GM23338 (cell line): ENCODE results near the gene PTCHD1. TPM values are rescaled to one million over a fixed set of nuclear protein-coding genes. Genes with fewer than 3 reads are reported as not detected.

Source experiments
- ATAC-seq: fragments of 200-7000 bp; cut with Tn5 transposase; 3 replicates; pipeline ENCODE4 v1.9.1; 2020
- DNase-seq: peaks from one replicate; pipeline ENCODE4 v3.0.0-alpha.2; 2015; ENCODE audit warnings: low spot score
- H2AFZ ChIP-seq: fragments of 200-600 bp; sonication (generic); 2 replicates; pipeline ENCODE4 v1.8.0; 2016; ENCODE audit warnings: antibody characterized with exemption, mild to moderate bottlenecking, moderate library complexity
- H3F3A ChIP-seq: fragments of 200-600 bp; sonication (generic); replicated peaks from 2 replicates; pipeline ENCODE4 v1.8.0; 2017; ENCODE audit warnings: antibody characterized with exemption, mixed run types, low read depth
- H3K27ac ChIP-seq: fragments of 200-600 bp; sonication (generic); 2 replicates; pipeline ENCODE4 v1.6.1; 2016; ENCODE audit warnings: low read depth
- H3K27me3 ChIP-seq: fragments of 200-600 bp; sonication (generic); 2 replicates; pipeline ENCODE4 v1.8.0; 2016; ENCODE audit warnings: mild to moderate bottlenecking, mixed run types, moderate library complexity; ENCODE audit not compliant: insufficient read depth
- H3K36me3 ChIP-seq: fragments of 200-600 bp; sonication (generic); 2 replicates; pipeline ENCODE4 v1.8.0; 2016; ENCODE audit warnings: mild to moderate bottlenecking; ENCODE audit not compliant: insufficient read depth
- H3K4me1 ChIP-seq: fragments of 200-600 bp; sonication (generic); 2 replicates; pipeline ENCODE4 v1.8.0; 2016; ENCODE audit warnings: mild to moderate bottlenecking, moderate library complexity; ENCODE audit not compliant: insufficient read depth
- H3K4me2 ChIP-seq: fragments of 200-600 bp; sonication (generic); 2 replicates; pipeline ENCODE4 v1.7.1; 2017; ENCODE audit warnings: mixed run types
- H3K4me3 ChIP-seq: fragments of 200-600 bp; sonication (generic); 2 replicates; pipeline ENCODE4 v1.6.1; 2016; ENCODE audit warnings: mixed run types
- H3K79me2 ChIP-seq: fragments of 200-600 bp; sonication (generic); replicated peaks from 2 replicates; pipeline ENCODE4 v1.8.0; 2017; ENCODE audit warnings: mild to moderate bottlenecking; ENCODE audit not compliant: insufficient read depth
- H3K9me2 ChIP-seq: fragments of 200-600 bp; sonication (generic); 2 replicates; pipeline ENCODE4 v1.8.0; 2017; ENCODE audit not compliant: insufficient read depth
- H4K20me1 ChIP-seq: fragments of 200-600 bp; sonication (generic); replicated peaks from 2 replicates; pipeline ENCODE4 v1.8.0; 2017; ENCODE audit warnings: mild to moderate bottlenecking; ENCODE audit not compliant: insufficient read depth
- H3K27ac Mint-ChIP-seq: 2 replicates; pipeline ENCODE4 v1.8.0; 2020; ENCODE audit warnings: inconsistent platforms, mild to moderate bottlenecking, moderate library complexity, mixed read lengths
- H3K27me3 Mint-ChIP-seq: 3 replicates; pipeline ENCODE4 v1.8.0; 2022; ENCODE audit warnings: low read depth, mild to moderate bottlenecking, moderate library complexity, mixed read lengths, inconsistent platforms; ENCODE audit not compliant: insufficient read depth, poor library complexity
- H3K36me3 Mint-ChIP-seq: 3 replicates; pipeline ENCODE4 v1.8.0; 2021; ENCODE audit warnings: low read depth, mild to moderate bottlenecking, inconsistent platforms, moderate library complexity, mixed read lengths
- H3K4me1 Mint-ChIP-seq: 3 replicates; pipeline ENCODE4 v1.8.0; 2020; ENCODE audit warnings: mild to moderate bottlenecking, inconsistent platforms, mixed read lengths
- H3K4me3 Mint-ChIP-seq: 3 replicates; pipeline ENCODE4 v1.8.0; 2021; ENCODE audit warnings: moderate library complexity, mild to moderate bottlenecking, inconsistent platforms, mixed read lengths
- H3K9me3 Mint-ChIP-seq: 3 replicates; pipeline ENCODE4 v1.8.0; 2020; ENCODE audit warnings: moderate library complexity, mild to moderate bottlenecking, inconsistent platforms, mixed read lengths
- CREB1 ChIP-seq: fragments of 250-450 bp; sonication (Bioruptor Pico); IDR thresholded peaks from 2 replicates; pipeline ENCODE4 v1.5.0; 2020; ENCODE audit warnings: low read depth, mild to moderate bottlenecking, moderate library complexity
- EZH2 ChIP-seq: fragments of 200-600 bp; sonication (generic); IDR thresholded peaks from one replicate; pipeline ENCODE4 v1.8.0; 2017; ENCODE audit warnings: antibody characterized with exemption, mild to moderate bottlenecking, low read depth; ENCODE audit not compliant: unreplicated experiment
- EZH2phosphoT487 ChIP-seq: fragments of 200-600 bp; sonication (generic); IDR thresholded peaks from one replicate; pipeline ENCODE4 v1.8.1; 2018; ENCODE audit warnings: antibody characterized with exemption; ENCODE audit not compliant: unreplicated experiment
- JUNB ChIP-seq: IDR thresholded peaks from one replicate; pipeline ENCODE4 v1.6.1; 2016; ENCODE audit warnings: antibody characterized with exemption; ENCODE audit not compliant: unreplicated experiment
- polyA plus RNA-seq: library from polyadenylated mRNA; unstranded; fragments of >200 nt; fragmentation: Nextera tagmentation; extraction: Ambion mirVana; gene quantifications from 2 replicates; pipeline ENCODE4 v1.2.1, GENCODE V29; 2016
- total RNA-seq: library from RNA; depleted of rRNA; stranded (reverse); fragments of >200 nt; shearing (Covaris generic); gene quantifications from 2 replicates; pipeline ENCODE4 v1.2.3, GENCODE V29; 2014
- TF ChIP-seq, protein P1 (sequence below): fragments of 250-450 bp; sonication (Bioruptor Pico); IDR thresholded peaks from 2 replicates; pipeline ENCODE4 v1.5.0; 2020; ENCODE audit warnings: mild to moderate bottlenecking, moderate library complexity
- TF ChIP-seq, protein P2 (sequence below), 2 experiments: fragments of 200-600 bp in 1 of 2; sonication (generic) in 1 of 2; conservative IDR thresholded peaks; 2 replicates each; pipeline versions ENCODE4 v1.5.1 to v1.6.1; 2016 to 2017; ENCODE audit warnings: antibody characterized with exemption in 2 of 2, low read depth in 2 of 2, mild to moderate bottlenecking in 2 of 2, moderate library complexity in 1 of 2

Gene PTCHD1
- total and polyA plus RNA-seq, 2 experiments from 2014 or later = 1.5 to 1.9 TPM

DNA sequence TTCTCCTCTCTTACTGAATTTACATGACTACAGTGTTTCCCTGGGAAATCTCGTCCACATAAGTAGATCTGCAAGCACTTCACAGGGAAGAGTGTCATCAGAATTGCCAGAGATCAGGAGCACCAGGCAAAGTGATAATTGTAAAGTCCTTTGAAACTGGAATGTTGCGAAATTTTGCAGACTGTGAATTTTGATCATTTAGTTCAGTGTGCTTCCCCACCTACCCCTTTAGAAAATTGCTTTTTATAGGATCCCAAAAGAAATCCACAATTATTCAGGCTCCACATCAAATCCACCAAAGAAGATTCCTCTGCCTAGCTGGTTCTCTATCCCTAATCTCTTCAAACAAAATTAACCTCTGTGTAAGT, 10.2 kb downstream of the PTCHD1 start (continued):
- TF ChIP-seq, protein P1, sequence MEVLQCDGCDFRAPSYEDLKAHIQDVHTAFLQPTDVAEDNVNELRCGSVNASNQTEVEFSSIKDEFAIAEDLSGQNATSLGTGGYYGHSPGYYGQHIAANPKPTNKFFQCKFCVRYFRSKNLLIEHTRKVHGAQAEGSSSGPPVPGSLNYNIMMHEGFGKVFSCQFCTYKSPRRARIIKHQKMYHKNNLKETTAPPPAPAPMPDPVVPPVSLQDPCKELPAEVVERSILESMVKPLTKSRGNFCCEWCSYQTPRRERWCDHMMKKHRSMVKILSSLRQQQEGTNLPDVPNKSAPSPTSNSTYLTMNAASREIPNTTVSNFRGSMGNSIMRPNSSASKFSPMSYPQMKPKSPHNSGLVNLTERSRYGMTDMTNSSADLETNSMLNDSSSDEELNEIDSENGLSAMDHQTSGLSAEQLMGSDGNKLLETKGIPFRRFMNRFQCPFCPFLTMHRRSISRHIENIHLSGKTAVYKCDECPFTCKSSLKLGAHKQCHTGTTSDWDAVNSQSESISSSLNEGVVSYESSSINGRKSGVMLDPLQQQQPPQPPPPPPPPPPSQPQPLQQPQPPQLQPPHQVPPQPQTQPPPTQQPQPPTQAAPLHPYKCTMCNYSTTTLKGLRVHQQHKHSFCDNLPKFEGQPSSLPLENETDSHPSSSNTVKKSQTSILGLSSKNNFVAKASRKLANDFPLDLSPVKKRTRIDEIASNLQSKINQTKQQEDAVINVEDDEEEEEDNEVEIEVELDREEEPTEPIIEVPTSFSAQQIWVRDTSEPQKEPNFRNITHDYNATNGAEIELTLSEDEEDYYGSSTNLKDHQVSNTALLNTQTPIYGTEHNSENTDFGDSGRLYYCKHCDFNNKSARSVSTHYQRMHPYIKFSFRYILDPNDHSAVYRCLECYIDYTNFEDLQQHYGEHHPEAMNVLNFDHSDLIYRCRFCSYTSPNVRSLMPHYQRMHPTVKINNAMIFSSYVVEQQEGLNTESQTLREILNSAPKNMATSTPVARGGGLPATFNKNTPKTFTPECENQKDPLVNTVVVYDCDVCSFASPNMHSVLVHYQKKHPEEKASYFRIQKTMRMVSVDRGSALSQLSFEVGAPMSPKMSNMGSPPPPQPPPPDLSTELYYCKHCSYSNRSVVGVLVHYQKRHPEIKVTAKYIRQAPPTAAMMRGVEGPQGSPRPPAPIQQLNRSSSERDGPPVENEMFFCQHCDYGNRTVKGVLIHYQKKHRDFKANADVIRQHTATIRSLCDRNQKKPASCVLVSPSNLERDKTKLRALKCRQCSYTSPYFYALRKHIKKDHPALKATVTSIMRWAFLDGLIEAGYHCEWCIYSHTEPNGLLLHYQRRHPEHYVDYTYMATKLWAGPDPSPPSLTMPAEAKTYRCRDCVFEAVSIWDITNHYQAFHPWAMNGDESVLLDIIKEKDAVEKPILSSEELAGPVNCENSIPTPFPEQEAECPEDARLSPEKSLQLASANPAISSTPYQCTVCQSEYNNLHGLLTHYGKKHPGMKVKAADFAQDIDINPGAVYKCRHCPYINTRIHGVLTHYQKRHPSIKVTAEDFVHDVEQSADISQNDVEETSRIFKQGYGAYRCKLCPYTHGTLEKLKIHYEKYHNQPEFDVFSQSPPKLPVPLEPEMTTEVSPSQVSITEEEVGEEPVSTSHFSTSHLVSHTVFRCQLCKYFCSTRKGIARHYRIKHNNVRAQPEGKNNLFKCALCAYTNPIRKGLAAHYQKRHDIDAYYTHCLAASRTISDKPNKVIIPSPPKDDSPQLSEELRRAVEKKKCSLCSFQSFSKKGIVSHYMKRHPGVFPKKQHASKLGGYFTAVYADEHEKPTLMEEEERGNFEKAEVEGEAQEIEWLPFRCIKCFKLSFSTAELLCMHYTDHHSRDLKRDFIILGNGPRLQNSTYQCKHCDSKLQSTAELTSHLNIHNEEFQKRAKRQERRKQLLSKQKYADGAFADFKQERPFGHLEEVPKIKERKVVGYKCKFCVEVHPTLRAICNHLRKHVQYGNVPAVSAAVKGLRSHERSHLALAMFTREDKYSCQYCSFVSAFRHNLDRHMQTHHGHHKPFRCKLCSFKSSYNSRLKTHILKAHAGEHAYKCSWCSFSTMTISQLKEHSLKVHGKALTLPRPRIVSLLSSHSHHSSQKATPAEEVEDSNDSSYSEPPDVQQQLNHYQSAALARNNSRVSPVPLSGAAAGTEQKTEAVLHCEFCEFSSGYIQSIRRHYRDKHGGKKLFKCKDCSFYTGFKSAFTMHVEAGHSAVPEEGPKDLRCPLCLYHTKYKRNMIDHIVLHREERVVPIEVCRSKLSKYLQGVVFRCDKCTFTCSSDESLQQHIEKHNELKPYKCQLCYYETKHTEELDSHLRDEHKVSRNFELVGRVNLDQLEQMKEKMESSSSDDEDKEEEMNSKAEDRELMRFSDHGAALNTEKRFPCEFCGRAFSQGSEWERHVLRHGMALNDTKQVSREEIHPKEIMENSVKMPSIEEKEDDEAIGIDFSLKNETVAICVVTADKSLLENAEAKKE = no peak

DNA sequence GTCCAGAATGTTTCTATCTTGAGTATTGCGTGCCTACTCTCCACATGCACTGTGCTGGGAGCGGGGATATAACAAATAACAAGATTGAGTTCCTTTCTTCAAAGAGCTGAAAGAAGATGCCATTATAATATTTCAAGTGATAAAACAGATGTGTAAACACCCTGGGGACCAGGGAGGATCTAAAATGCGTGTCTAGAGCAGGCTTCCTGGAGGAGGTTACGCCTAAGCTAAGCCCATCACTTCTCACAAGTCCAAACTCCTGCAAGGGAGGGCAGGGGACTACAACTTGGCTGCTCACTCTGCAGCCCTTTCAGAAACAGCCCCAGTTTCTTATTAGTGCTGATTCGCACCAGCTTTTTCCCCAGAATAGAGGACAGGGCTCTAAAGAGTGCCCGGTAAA, 21.5 kb downstream of the PTCHD1 start:
- H3K9me3 Mint-ChIP-seq = no peaks in the 10 kb centered on the region; the same call in 2 of the 3 replicates
- Histone ChIP-seq H3K36me3 (no peaks in the 10 kb centered on the region), H4K20me1 (no peaks in the 10 kb centered on the region), H2AFZ (no peak overlapping the region), H3K27ac (no peak overlapping the region), H3F3A (no peaks in the 10 kb centered on the region), H3K4me3 (no peak overlapping the region), H3K79me2 (no peaks in the 10 kb centered on the region), H3K4me2 (no peak overlapping the region), H3K4me1 (no peaks in the 10 kb centered on the region), H3K9me2 (no peaks in the 10 kb centered on the region), H3K27me3 (no peaks in the 10 kb centered on the region)
- no peaks in the 10 kb centered on the region for H3K4me1 Mint-ChIP-seq
- peaks cover 4% of the 10 kb centered on the region for H3K27me3 Mint-ChIP-seq
- H3K27ac Mint-ChIP-seq = no peak overlapping the region
- H3K4me3 Mint-ChIP-seq = no peak overlapping the region
- ATAC-seq (no peak), DNase-seq (no peak)
- H3K36me3 Mint-ChIP-seq = peaks cover 5% of the 10 kb centered on the region; the same call in 1 of the 3 replicates
- TF ChIP-seq JUNB (no peak), EZH2 (no peak), CREB1 (CRISPR knock-in tag) (no peak), EZH2phosphoT487 (no peak)
- TF ChIP-seq, protein P1 = no peak
- TF ChIP-seq, protein P2, sequence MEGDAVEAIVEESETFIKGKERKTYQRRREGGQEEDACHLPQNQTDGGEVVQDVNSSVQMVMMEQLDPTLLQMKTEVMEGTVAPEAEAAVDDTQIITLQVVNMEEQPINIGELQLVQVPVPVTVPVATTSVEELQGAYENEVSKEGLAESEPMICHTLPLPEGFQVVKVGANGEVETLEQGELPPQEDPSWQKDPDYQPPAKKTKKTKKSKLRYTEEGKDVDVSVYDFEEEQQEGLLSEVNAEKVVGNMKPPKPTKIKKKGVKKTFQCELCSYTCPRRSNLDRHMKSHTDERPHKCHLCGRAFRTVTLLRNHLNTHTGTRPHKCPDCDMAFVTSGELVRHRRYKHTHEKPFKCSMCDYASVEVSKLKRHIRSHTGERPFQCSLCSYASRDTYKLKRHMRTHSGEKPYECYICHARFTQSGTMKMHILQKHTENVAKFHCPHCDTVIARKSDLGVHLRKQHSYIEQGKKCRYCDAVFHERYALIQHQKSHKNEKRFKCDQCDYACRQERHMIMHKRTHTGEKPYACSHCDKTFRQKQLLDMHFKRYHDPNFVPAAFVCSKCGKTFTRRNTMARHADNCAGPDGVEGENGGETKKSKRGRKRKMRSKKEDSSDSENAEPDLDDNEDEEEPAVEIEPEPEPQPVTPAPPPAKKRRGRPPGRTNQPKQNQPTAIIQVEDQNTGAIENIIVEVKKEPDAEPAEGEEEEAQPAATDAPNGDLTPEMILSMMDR (conservative IDR thresholded peaks at IDR 0.05; ENCODE audit: low read depth in 2 of 2) = no peak
